ENCODE measurements around the gene ATP11C. TPM values are rescaled to one million over a fixed set of nuclear protein-coding genes. Genes with fewer than 3 reads are reported as not detected.

Gene ATP11C
- total and polyA plus RNA-seq, 7 donors = 4.2 to 32.0 (median 17.2) TPM

DNA sequence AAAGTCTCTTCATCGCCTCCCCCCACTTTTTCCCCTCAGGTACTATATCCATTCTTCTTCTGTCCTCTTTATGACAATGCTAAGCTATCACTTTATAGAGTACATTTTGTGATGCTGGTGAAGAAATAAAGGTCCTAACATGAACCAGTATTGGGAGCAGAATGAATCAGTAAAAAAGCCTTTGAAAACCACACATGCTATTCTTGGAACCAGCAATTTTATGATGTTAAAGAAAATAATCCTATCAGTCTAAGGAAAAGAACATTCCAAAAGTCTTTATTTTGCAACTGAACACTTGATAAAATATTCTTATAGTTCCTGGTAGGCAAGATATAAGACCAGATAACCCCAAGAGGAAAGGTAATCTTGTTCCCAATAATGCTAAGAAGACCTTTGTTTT, 117.1 kb downstream of the ATP11C start:
- Histone ChIP-seq H3K4me3 (no peak overlapping the region), H3K27ac (no peak overlapping the region), H3K27me3 (no peaks in the 10 kb centered on the region), H3K36me3 (no peaks in the 10 kb centered on the region), H3K9me3 (no peaks in the 10 kb centered on the region), H3K4me1 (no peaks in the 10 kb centered on the region)
- TF ChIP-seq POLR2A (IDR thresholded peaks at IDR 0.05) (no peak), POLR2AphosphoS5 (IDR thresholded peaks at IDR 0.05) (no peak), EP300 (IDR thresholded peaks at IDR 0.05) (no peak)
- TF ChIP-seq, protein P1, sequence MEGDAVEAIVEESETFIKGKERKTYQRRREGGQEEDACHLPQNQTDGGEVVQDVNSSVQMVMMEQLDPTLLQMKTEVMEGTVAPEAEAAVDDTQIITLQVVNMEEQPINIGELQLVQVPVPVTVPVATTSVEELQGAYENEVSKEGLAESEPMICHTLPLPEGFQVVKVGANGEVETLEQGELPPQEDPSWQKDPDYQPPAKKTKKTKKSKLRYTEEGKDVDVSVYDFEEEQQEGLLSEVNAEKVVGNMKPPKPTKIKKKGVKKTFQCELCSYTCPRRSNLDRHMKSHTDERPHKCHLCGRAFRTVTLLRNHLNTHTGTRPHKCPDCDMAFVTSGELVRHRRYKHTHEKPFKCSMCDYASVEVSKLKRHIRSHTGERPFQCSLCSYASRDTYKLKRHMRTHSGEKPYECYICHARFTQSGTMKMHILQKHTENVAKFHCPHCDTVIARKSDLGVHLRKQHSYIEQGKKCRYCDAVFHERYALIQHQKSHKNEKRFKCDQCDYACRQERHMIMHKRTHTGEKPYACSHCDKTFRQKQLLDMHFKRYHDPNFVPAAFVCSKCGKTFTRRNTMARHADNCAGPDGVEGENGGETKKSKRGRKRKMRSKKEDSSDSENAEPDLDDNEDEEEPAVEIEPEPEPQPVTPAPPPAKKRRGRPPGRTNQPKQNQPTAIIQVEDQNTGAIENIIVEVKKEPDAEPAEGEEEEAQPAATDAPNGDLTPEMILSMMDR (IDR thresholded peaks at IDR 0.05) = no peak
- WGBS, 2 donors = 100% methylated on average over 1 of the region's 1 CpG
- intact Hi-C loops (cut with DNase I) = no loop called here
- DNase-seq = no peak

DNA sequence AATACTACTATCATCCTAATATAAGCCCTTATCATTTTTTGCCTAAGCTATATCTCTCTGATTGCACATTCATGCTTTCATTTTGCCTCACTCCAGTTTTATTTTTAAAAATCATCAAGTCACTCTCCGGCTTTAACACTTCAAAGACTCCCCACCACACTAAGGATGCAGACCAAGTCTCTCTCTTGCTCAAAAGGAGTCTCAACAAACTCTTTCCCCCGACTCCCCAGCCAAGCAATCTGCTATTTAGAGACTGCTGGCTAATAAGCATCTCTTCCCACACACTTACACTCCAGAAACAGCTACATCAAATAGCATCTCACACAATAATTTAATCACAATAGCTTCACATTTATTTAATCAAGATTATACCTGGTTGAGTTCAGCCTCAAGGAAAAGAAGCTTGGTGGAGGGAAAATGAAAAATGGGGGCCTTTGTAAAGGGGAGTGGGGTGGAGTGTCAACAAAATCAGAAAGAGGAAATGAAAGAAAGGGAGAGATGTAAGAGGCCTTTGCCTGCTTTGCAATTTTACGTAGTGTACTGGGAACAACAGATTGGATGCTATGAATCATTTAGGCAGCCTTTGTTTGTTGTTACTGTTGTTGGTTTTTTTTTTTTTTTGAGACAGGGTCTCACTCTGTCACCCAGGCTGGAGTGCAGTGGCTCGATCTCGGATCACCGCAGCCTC, 120.8 kb downstream of the ATP11C start:
- 82 to 91% methylated on average over 6 of the region's 6 CpGs for WGBS, 2 donors
- Histone ChIP-seq H3K4me1 (no peaks in the 10 kb centered on the region), H3K27me3 (no peaks in the 10 kb centered on the region), H3K36me3 (no peaks in the 10 kb centered on the region), H3K4me3 (no peak overlapping the region), H3K27ac (no peak overlapping the region), H3K9me3 (no peaks in the 10 kb centered on the region)
- no peak for DNase-seq
- TF ChIP-seq EP300 (IDR thresholded peaks at IDR 0.05) = no peak
- intact Hi-C loops (cut with DNase I) = no loop called here

GRCh38 chrX:139804482-139804881, 128.4 kb downstream of the ATP11C start:
- Histone ChIP-seq H3K27me3 (no peaks in the 10 kb centered on the region), H3K27ac (no peak overlapping the region), H3K4me3 (no peak overlapping the region), H3K9me3 (no peaks in the 10 kb centered on the region), H3K36me3 (peaks cover 0 to 16% (median 0%) of the 10 kb centered on the region in 4 donors), H3K4me1 (no peaks in the 10 kb centered on the region)
- DNase-seq = no peak
- intact Hi-C loops (cut with DNase I) = no loop called here
- TF ChIP-seq POLR2AphosphoS5 (IDR thresholded peaks at IDR 0.05) (no peak), EP300 (IDR thresholded peaks at IDR 0.05) (no peak), POLR2A (IDR thresholded peaks at IDR 0.05) (no peak)
- TF ChIP-seq, protein P1 (IDR thresholded peaks at IDR 0.05) = no peak
- whole genome bisulfite sequencing, 2 donors = 80 to 95% methylated on average over 1 of the region's 1 CpG

DNA sequence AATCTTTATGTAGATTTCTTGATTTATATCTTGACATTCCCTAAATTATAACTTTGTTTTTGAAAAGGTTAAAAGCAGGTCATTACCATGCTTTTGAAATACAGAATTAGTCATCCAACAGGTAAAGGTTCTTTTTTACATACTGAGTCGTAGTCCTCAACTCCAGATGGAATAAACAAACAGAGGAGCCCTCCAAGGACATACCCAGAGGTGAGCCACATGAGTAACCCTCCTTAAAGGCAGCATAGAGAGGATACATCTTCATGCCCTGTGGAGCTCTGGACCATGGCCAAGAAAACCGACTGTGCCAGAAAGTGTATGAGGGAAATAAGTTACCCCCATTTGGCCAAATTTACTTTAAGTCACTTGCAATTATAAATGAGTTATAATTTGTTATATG, 129.6 kb downstream of the ATP11C start:
- Histone ChIP-seq H3K9me3 (no peaks in the 10 kb centered on the region), H3K4me1 (no peaks in the 10 kb centered on the region), H3K4me3 (no peak overlapping the region), H3K36me3 (peaks cover 0 to 16% (median 0%) of the 10 kb centered on the region in 4 donors), H3K27me3 (no peaks in the 10 kb centered on the region), H3K27ac (no peak overlapping the region)
- 36 to 69% methylated on average over 2 of the region's 2 CpGs for WGBS, 2 donors
- DNase-seq = no peak
- intact Hi-C loops (cut with DNase I) = no loop called here
- TF ChIP-seq EP300 (IDR thresholded peaks at IDR 0.05) (no peak), POLR2AphosphoS5 (IDR thresholded peaks at IDR 0.05) (no peak), POLR2A (IDR thresholded peaks at IDR 0.05) (no peak)
- TF ChIP-seq, protein P1 (IDR thresholded peaks at IDR 0.05) = no peak

DNA sequence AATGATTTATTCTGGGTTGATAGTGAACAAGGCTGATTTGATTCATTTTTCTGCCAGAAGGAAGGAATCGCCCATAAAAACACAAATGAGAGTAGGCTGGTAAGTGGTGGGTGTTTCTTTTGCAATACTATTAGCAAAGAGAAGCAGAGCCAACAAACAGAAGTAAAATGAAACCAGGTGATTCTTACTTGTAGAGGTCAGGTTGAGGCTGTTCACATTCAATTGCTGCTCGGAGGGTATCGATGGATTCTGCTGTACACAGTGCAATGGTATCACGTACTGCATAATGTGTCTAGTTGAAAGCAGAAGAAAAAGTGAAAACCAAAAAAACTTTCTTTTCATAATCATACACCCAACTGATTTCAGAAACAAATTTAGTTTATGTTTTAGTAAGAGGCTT, 130.8 kb downstream of the ATP11C start:
- no peak overlapping the region for H3K27ac ChIP-seq
- no peaks in the 10 kb centered on the region for H3K9me3 ChIP-seq
- H3K36me3 ChIP-seq = peaks cover 0 to 16% (median 0%) of the 10 kb centered on the region in 4 donors
- 95 to 97% methylated on average over 4 of the region's 4 CpGs for WGBS, 2 donors
- H3K4me1 ChIP-seq = no peaks in the 10 kb centered on the region
- TF ChIP-seq, protein P1 (IDR thresholded peaks at IDR 0.05) = no peak
- no peak for TF ChIP-seq POLR2A (IDR thresholded peaks at IDR 0.05)
- TF ChIP-seq EP300 (IDR thresholded peaks at IDR 0.05) = no peak
- TF ChIP-seq POLR2AphosphoS5 (IDR thresholded peaks at IDR 0.05) = no peak
- no peak overlapping the region for H3K4me3 ChIP-seq
- intact Hi-C loops (cut with DNase I) = no loop called here
- no peaks in the 10 kb centered on the region for H3K27me3 ChIP-seq
- no peak for DNase-seq

Data from sigmoid colon (tissue), 7 donors.